GM23248 (cell line): ENCODE data around the gene ARHGAP8. TPM values are rescaled to one million over a fixed set of nuclear protein-coding genes. Genes with fewer than 3 reads are reported as not detected.

ENCODE experiments used
- DNase-seq: peaks from one replicate; pipeline ENCODE4 v3.0.0-alpha.2; 2015
- H2AFZ ChIP-seq: fragments of 200-600 bp; sonication (generic); 2 replicates; pipeline ENCODE4 v1.6.1; 2016; ENCODE audit warnings: antibody characterized with exemption
- H3F3A ChIP-seq: fragments of 200-600 bp; sonication (generic); 2 replicates; pipeline ENCODE4 v1.6.1; 2016; ENCODE audit warnings: mild to moderate bottlenecking, antibody characterized with exemption, mixed run types; ENCODE audit not compliant: insufficient read depth
- H3K27ac ChIP-seq: fragments of 200-600 bp; sonication (generic); 2 replicates; pipeline ENCODE4 v1.5.1; 2016; ENCODE audit warnings: mild to moderate bottlenecking
- H3K27me3 ChIP-seq: fragments of 200-600 bp; sonication (generic); replicated peaks from 2 replicates; pipeline ENCODE4 v1.6.1; 2016; ENCODE audit warnings: mild to moderate bottlenecking; ENCODE audit not compliant: insufficient read depth
- H3K36me3 ChIP-seq: fragments of 200-600 bp; sonication (generic); 2 replicates; pipeline ENCODE4 v1.6.1; 2016; ENCODE audit warnings: low read depth, mild to moderate bottlenecking
- H3K4me1 ChIP-seq: fragments of 200-600 bp; sonication (generic); 2 replicates; pipeline ENCODE4 v1.6.1; 2016; ENCODE audit warnings: mild to moderate bottlenecking; ENCODE audit not compliant: insufficient read depth
- H3K4me2 ChIP-seq: fragments of 200-600 bp; sonication (generic); one replicate; pipeline ENCODE4 v1.6.1; 2016; ENCODE audit warnings: mild to moderate bottlenecking; ENCODE audit not compliant: unreplicated experiment
- H3K4me3 ChIP-seq: fragments of 200-600 bp; sonication (generic); 2 replicates; pipeline ENCODE4 v1.5.1; 2016; ENCODE audit warnings: mild to moderate bottlenecking
- H3K79me2 ChIP-seq: fragments of 200-600 bp; sonication (generic); 2 replicates; pipeline ENCODE4 v1.6.1; 2016; ENCODE audit warnings: mild to moderate bottlenecking; ENCODE audit not compliant: insufficient read depth
- H3K9ac ChIP-seq: fragments of 200-600 bp; sonication (generic); 2 replicates; pipeline ENCODE4 v1.6.1; 2016; ENCODE audit warnings: mild to moderate bottlenecking
- H3K9me2 ChIP-seq: fragments of 200-600 bp; sonication (generic); 2 replicates; pipeline ENCODE4 v1.6.1; 2016; ENCODE audit warnings: mixed run types, mild to moderate bottlenecking, moderate library complexity; ENCODE audit not compliant: insufficient read depth
- H3K9me3 ChIP-seq: fragments of 200-600 bp; sonication (generic); one replicate; pipeline ENCODE4 v1.6.1; 2017; ENCODE audit warnings: low read depth
- H4K20me1 ChIP-seq: fragments of 200-600 bp; sonication (generic); 2 replicates; pipeline ENCODE4 v1.6.0; 2016; ENCODE audit not compliant: insufficient read depth
- EZH2 ChIP-seq: fragments of 200-600 bp; sonication (generic); IDR thresholded peaks from 2 replicates; pipeline ENCODE4 v1.6.1; 2018; ENCODE audit warnings: antibody characterized with exemption, mild to moderate bottlenecking; ENCODE audit not compliant: insufficient read depth, poor library complexity, severe bottlenecking
- EZH2phosphoT487 ChIP-seq: fragments of 200-600 bp; sonication (generic); IDR thresholded peaks from 2 replicates; pipeline ENCODE4 v1.6.1; 2018; ENCODE audit warnings: antibody characterized with exemption, moderate library complexity, mild to moderate bottlenecking, low read depth; ENCODE audit not compliant: insufficient read depth
- WGBS, 2 experiments: methylation state at CpG; one replicate each; pipeline ENCODE4 v1.1.6; 2015 to 2017; ENCODE audit warnings: low lambda C conversion rate in 2 of 2, low coverage in 1 of 2; ENCODE audit errors: missing lambda C conversion rate in 2 of 2; 5-methylcytosine and 5-hydroxymethylcytosine counted together
- in situ Hi-C: fragments of 300-500 bp; cut with MboI; formaldehyde crosslinking; loops from 2 replicates; pipeline ENCODE4 v1.15.0; 2020
- polyA plus RNA-seq: library from polyadenylated mRNA; unstranded; fragments of >200 nt; fragmentation: Nextera tagmentation; extraction: Ambion mirVana; gene quantifications from 2 replicates; pipeline ENCODE4 v1.2.1, GENCODE V29; 2016
- total RNA-seq: library from RNA; depleted of rRNA; stranded (reverse); fragments of >200 nt; shearing (Covaris generic); gene quantifications from 2 replicates; pipeline ENCODE4 v1.2.3, GENCODE V29; 2014

Gene ARHGAP8
- total and polyA plus RNA-seq, 2 experiments from 2014 or later, result 0.54 TPM; not detected in 1

- 70 to 71% methylated on average over 10 of the region's 10 CpGs for WGBS, 2 experiments
- H3K4me3 ChIP-seq, result no peak overlapping the region
- H3K79me2 ChIP-seq, result no peaks in the 10 kb centered on the region
- no peak overlapping the region for H2AFZ ChIP-seq
- H3K27ac ChIP-seq, result no peak overlapping the region
- no peaks in the 10 kb centered on the region for H3K9me3 ChIP-seq
- H3K4me1 ChIP-seq, result no peaks in the 10 kb centered on the region
- no peaks in the 10 kb centered on the region for H4K20me1 ChIP-seq
- H3K4me2 ChIP-seq, result no peak overlapping the region
- no peaks in the 10 kb centered on the region for H3F3A ChIP-seq
- no peak overlapping the region for H3K9ac ChIP-seq
- no peak for DNase-seq
- H3K9me2 ChIP-seq, result no peaks in the 10 kb centered on the region
- TF ChIP-seq EZH2phosphoT487 (no peak), EZH2 (no peak)
- in situ Hi-C loops, result no loop called here
- no peaks in the 10 kb centered on the region for H3K36me3 ChIP-seq
- H3K27me3 ChIP-seq, result 0 out of 2 replicates have a peak, but pooled peaks cover 4% of the 10 kb centered on the region
Observed at GRCh38 chr22:44761025-44761424, 8.7 kb downstream of the ARHGAP8 start.

GRCh38 chr22:44764373-44764772, 12.0 kb downstream of the ARHGAP8 start:
- no peak for DNase-seq
- no peak overlapping the region for H2AFZ ChIP-seq
- no peaks in the 10 kb centered on the region for H3K79me2 ChIP-seq
- TF ChIP-seq EZH2 (no peak), EZH2phosphoT487 (no peak)
- H3K4me3 ChIP-seq, result no peak overlapping the region
- no peaks in the 10 kb centered on the region for H3F3A ChIP-seq
- H3K4me2 ChIP-seq, result no peak overlapping the region
- no peak overlapping the region for H3K9ac ChIP-seq
- no peaks in the 10 kb centered on the region for H4K20me1 ChIP-seq
- no peaks in the 10 kb centered on the region for H3K36me3 ChIP-seq
- no peak overlapping the region for H3K27ac ChIP-seq
- H3K9me2 ChIP-seq, result no peaks in the 10 kb centered on the region
- in situ Hi-C loops, result no loop called here
- WGBS, 2 experiments, result 73% methylated on average over 17 of the region's 17 CpGs
- no peaks in the 10 kb centered on the region for H3K4me1 ChIP-seq
- H3K9me3 ChIP-seq, result no peaks in the 10 kb centered on the region
- 0 out of 2 replicates have a peak, but pooled peaks cover 4% of the 10 kb centered on the region for H3K27me3 ChIP-seq

GRCh38 chr22:44764974-44765373, 12.6 kb downstream of the ARHGAP8 start:
- TF ChIP-seq EZH2 (no peak), EZH2phosphoT487 (no peak)
- 0 out of 2 replicates have a peak, but pooled peaks cover 4% of the 10 kb centered on the region for H3K27me3 ChIP-seq
- H3F3A ChIP-seq, result no peaks in the 10 kb centered on the region
- no peaks in the 10 kb centered on the region for H3K4me1 ChIP-seq
- H3K36me3 ChIP-seq, result no peaks in the 10 kb centered on the region
- H2AFZ ChIP-seq, result no peak overlapping the region
- in situ Hi-C loops, result no loop called here
- H3K79me2 ChIP-seq, result no peaks in the 10 kb centered on the region
- no peak overlapping the region for H3K4me2 ChIP-seq
- no peaks in the 10 kb centered on the region for H3K9me3 ChIP-seq
- DNase-seq, result no peak
- no peak overlapping the region for H3K9ac ChIP-seq
- no peak overlapping the region for H3K27ac ChIP-seq
- H3K9me2 ChIP-seq, result no peaks in the 10 kb centered on the region
- no peak overlapping the region for H3K4me3 ChIP-seq
- no peaks in the 10 kb centered on the region for H4K20me1 ChIP-seq
- 38 to 45% methylated on average over 4 of the region's 4 CpGs for WGBS, 2 experiments

- no peak overlapping the region for H3K9ac ChIP-seq
- H3K36me3 ChIP-seq, result no peaks in the 10 kb centered on the region
- H3K79me2 ChIP-seq, result no peaks in the 10 kb centered on the region
- H3K4me2 ChIP-seq, result no peak overlapping the region
- in situ Hi-C loops, result no loop called here
- H3K4me1 ChIP-seq, result no peaks in the 10 kb centered on the region
- no peaks in the 10 kb centered on the region for H3K9me3 ChIP-seq
- DNase-seq, result no peak
- no peaks in the 10 kb centered on the region for H3F3A ChIP-seq
- no peak overlapping the region for H2AFZ ChIP-seq
- H3K9me2 ChIP-seq, result no peaks in the 10 kb centered on the region
- no peaks in the 10 kb centered on the region for H4K20me1 ChIP-seq
- WGBS, 2 experiments, result 44 to 56% methylated on average over 22 to 23 of the region's 23 CpGs
- no peak overlapping the region for H3K27ac ChIP-seq
- TF ChIP-seq EZH2phosphoT487 (no peak), EZH2 (no peak)
- H3K27me3 ChIP-seq, result 0 out of 2 replicates have a peak, but pooled peaks cover 4% of the 10 kb centered on the region
- no peak overlapping the region for H3K4me3 ChIP-seq
Observed at GRCh38 chr22:44765571-44766285, 13.4 kb downstream of the ARHGAP8 start.
